Subcutaneous adipose tissue (tissue), 4 donors: ENCODE measurements around the gene COQ7. TPM values are rescaled to one million over a fixed set of nuclear protein-coding genes. Genes with fewer than 3 reads are reported as not detected.

Experiments
- total RNA-seq, 4 donors: library from RNA; depleted of rRNA; stranded (reverse); fragments of >200 nt; gene quantifications; one replicate each; pipeline ENCODE4 v1.1.0, GENCODE V29; 2016
- TF ChIP-seq, protein P1 (sequence below): fragments of 450-650 bp; IDR thresholded peaks from one replicate; pipeline ENCODE4 v1.5.1; 2016; ENCODE audit warnings: low read depth, mild to moderate bottlenecking, control low read depth, antibody characterized with exemption, moderate library complexity

Gene COQ7
- total RNA-seq, 4 donors from 2014 or later, result 9.5 to 26.0 (median 13.2) TPM

DNA sequence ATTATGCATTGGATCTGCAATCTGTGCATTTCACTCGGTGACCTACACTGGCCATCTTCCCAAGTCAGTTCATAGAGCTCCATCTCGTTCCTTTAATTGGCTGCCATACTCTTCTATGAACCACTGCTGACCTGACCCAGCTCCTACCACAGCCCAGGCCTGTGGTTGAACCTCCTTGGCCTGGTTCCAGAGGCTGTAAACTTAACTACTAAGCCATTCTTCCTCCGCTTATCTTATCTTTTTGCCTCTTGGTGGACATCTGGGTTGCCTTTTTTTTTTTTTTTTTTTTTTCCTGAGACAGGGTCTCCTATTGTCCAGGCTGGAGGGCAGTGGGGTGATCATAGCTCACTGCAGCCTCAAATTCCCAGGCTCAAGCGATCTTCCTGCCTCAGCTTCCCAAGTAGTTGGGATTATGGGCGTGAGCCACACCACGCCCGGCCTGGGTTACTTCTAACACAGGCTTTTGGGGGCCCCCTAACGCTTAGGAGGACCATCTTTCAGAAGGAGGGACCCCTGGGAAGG lies 18.3 kb downstream of the COQ7 start:
- TF ChIP-seq, protein P1, sequence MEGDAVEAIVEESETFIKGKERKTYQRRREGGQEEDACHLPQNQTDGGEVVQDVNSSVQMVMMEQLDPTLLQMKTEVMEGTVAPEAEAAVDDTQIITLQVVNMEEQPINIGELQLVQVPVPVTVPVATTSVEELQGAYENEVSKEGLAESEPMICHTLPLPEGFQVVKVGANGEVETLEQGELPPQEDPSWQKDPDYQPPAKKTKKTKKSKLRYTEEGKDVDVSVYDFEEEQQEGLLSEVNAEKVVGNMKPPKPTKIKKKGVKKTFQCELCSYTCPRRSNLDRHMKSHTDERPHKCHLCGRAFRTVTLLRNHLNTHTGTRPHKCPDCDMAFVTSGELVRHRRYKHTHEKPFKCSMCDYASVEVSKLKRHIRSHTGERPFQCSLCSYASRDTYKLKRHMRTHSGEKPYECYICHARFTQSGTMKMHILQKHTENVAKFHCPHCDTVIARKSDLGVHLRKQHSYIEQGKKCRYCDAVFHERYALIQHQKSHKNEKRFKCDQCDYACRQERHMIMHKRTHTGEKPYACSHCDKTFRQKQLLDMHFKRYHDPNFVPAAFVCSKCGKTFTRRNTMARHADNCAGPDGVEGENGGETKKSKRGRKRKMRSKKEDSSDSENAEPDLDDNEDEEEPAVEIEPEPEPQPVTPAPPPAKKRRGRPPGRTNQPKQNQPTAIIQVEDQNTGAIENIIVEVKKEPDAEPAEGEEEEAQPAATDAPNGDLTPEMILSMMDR, result no peak

DNA sequence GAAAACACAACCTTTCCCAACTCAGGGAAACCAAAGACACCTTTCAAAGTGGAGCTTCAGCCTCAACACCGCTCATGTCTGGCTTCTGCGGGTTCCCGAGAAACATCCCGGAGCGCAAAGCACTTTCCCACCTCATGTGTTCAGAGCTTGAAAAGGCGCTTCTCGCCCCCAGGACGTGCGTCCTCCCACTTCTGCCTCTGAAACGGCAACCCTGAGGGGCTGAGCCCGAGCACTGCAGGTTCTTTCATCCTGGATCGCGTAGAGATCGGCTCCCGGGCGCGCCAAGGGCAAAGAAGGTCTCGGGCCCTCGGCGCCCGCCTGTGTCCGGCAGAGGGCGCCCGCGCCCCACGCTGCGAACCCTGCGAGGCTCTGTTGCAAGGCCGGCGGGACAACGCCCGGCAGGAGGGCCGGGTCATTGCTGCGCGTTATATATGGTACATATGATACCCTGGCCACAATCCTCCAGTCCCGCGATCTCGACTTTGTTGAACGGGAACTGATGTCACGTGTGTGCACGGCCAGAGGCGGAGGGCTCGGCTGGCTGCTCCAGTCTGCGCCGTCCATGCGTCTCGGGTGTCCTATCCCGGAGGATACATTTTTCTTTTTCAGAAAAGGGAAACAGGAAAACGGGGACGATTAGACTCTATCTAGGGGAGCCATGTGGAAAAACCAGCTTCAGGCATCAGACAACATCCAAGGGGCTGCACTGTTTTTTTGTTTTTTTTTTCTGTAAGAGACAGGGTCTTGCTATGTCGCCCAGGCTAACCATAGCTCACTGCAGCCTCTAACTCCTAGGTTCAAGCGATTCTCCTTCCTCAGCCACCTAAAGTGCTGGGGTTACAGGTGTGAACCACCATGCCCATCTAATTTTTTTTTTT lies 19.1 kb downstream of the COQ7 start:
- TF ChIP-seq, protein P1, result no peak

DNA sequence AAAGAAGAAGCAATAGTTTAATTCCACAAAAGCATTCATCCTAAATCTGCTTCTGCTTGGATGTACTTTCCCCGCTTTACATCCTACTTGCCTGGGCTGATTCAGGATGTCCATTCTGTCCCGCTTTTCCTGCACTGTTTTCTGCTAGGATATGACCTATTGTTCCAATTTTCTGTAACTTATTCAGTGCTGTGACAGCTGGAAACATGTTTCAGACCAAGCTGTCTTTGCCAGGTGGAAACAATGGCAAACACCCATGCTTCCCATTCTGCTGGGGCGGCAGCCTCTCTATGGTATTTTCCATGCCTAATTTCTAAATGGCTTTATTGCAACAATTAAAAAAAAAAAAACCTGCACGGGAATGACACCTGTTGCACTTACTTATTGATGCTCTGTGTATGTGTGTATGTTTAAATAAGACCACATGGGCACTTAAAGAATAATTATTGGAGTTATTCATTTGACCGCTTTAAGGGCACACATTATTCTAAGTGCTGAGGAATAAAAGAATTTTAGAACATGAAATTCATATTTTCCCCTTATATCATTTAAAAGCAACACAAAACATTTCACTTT lies 21.0 kb downstream of the COQ7 start:
- TF ChIP-seq, protein P1, result no peak

DNA sequence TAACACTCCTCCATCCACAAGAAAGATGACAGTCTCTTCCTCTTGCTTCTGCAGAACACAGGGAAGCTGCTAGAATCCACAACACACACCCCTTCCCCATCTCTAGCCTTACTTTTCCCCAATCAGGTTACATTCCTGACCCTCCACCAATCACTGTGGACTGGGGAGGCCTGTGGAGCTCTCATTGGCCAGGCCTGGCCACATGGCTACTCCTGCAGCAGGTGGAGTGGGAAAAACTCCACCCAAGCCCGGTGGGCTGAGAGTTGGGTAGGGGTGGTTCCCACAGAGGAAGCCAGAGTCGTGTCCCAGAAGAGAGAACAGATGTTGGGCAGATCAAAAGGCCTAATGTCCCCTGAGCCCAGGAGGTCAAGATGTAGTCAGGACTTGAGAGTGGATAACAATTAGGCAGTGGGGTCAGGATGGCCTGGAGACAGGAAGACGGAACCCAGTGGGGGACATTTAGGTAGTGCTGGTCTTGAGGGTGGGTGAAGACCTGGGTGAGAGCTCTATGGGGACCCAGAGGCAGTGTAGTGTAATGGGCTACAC lies 22.1 kb downstream of the COQ7 start:
- TF ChIP-seq, protein P1, result no peak

DNA sequence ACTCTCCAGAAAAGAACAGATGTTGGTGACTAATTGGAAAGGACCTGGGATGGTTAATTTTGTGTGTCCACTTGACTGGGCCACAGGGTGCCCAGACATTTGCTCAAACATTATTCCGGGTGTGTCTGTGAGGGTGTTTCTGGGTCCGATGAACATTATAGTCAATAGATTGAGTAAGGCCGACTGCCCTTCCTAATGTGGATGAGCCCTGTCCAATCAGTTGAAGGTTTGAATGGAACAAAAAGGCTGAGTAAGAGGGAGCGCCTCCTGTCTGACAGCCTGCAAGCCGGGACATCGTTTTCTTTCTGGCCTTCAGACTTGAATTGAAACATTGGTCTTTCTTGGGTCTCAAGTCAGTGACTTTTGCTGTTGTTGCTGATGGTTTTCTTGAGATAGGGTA lies 23.5 kb downstream of the COQ7 start:
- TF ChIP-seq, protein P1, result no peak

DNA sequence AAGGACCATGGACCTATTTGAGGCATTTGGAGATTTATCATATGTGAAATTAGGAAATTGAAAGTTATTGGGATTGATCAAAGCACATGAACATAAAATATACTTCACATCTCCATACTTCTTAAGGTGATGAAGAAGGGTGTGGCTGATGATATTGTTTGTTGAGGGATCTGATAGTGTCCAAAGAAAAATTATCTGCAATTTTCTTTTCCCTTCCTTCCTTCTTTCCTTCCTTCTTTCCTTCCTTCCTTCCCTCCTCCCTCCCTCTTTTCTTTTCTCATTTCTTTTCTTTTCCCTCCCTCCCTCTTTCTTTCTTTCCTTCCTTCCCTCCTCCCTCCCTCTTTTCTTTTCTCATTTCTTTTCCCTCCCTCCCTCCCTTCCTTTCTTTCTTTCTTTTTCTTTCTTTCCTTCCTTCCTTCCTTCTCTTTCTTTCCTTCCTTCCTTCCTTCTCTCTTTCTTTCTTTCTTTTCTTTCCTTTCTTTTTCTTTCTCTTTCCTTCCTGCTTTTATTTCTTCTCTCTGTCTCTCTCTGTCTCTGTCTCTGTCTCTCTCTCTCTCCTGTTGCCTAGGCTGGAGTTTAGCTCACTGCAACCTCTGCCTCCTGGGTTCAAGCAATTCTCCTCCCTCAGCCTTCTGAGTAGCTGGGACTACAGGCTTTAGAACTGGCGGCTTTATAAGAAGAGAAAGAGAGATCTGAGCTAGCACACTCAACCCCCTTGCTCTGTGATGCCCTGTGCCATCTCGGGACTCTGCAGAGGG lies 25.4 kb downstream of the COQ7 start:
- TF ChIP-seq, protein P1, result no peak
